Activated CD8-positive, alpha-beta T cell treated with anti-CD3 and anti-CD28 coated beads for 36 hours (primary cell): ENCODE results near the gene ZBTB16. TPM values are rescaled to one million over a fixed set of nuclear protein-coding genes. Genes with fewer than 3 reads are reported as not detected.
"Not testable (repeated sequence)": the region's sequence is repeated elsewhere in the genome, so short reads cannot be mapped to it uniquely, and the experiment has no call there.

Experiments used
- ATAC-seq: fragments of 200-7000 bp; cut with Tn5 transposase; one replicate; pipeline ENCODE4 v1.10.0; 2021; ENCODE audit warnings: mild to moderate bottlenecking, moderate library complexity
- CTCF ChIA-PET: fragments of 350-600 bp; sonication (Branson Sonifier 250); formaldehyde crosslinking; loops from one replicate; lab custom pipeline; 2021; ENCODE audit warnings: antibody characterized with exemption; lab: Charles Lee
- POLR2A ChIA-PET: fragments of 350-600 bp; sonication (Branson Sonifier 250); formaldehyde crosslinking; loops from one replicate; lab custom pipeline; 2021; ENCODE audit warnings: antibody characterized with exemption; lab: Charles Lee
- DNase-seq: peaks from one replicate; pipeline ENCODE4 v3.0.0-alpha.2; 2020
- H3K27ac Mint-ChIP-seq: one replicate; pipeline ENCODE4 v1.8.0; 2021; ENCODE audit warnings: mild to moderate bottlenecking, mixed read lengths
- H3K27me3 Mint-ChIP-seq: one replicate; pipeline ENCODE4 v1.8.0; 2021; ENCODE audit warnings: mixed read lengths
- H3K36me3 Mint-ChIP-seq: one replicate; pipeline ENCODE4 v1.8.0; 2021; ENCODE audit warnings: low read depth, mixed read lengths
- H3K4me1 Mint-ChIP-seq: one replicate; pipeline ENCODE4 v1.8.0; 2021; ENCODE audit warnings: low read depth, mixed read lengths
- H3K4me3 Mint-ChIP-seq: one replicate; pipeline ENCODE4 v1.8.0; 2021; ENCODE audit warnings: mild to moderate bottlenecking, moderate library complexity, mixed read lengths
- H3K9me3 Mint-ChIP-seq: one replicate; pipeline ENCODE4 v1.8.0; 2021; ENCODE audit warnings: mixed read lengths
- intact Hi-C: fragments of 100-400 bp; cut with micrococcal nuclease; formaldehyde crosslinking; loops from one replicate; pipeline ENCODE4 v1.10.0; 2022
- total RNA-seq, 2 experiments: library from RNA; stranded (reverse); gene quantifications; one replicate each; pipeline ENCODE4 v1.2.3, GENCODE V29; 2021
- TF ChIP-seq, protein P1 (sequence below): fragments of 200-600 bp; IDR thresholded peaks from one replicate; pipeline ENCODE4 v1.8.0; 2022; ENCODE audit warnings: antibody characterized with exemption, mild to moderate bottlenecking

Gene ZBTB16
- total RNA-seq, 2 experiments from 2014 or later: 9.5 to 10.1 TPM

DNA sequence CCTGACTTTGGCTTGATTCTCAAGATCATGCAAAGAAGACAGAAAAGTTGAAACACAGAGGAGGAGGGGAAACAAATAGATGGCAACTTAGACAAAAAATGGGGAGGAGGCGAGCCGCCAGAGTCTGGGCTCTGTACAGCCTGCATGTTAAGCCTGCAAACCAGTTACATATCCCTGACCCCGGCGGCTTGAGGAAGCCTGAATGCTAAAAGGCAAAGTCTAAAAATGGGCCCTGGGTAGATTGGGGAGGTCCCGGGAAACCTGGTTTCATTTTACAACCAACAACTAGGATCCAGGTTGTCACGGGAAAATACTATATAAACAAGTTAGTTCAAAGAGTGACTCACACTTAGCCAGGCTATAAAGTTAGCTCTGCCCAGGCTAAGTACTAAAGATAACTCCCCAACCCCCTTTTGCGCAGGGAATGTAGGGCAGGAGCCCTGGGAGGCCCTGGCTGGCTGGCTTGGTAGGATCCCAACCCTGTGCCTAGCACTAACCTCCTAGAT, 18.8 kb upstream of the ZBTB16 start:
- TF ChIP-seq, protein P1, sequence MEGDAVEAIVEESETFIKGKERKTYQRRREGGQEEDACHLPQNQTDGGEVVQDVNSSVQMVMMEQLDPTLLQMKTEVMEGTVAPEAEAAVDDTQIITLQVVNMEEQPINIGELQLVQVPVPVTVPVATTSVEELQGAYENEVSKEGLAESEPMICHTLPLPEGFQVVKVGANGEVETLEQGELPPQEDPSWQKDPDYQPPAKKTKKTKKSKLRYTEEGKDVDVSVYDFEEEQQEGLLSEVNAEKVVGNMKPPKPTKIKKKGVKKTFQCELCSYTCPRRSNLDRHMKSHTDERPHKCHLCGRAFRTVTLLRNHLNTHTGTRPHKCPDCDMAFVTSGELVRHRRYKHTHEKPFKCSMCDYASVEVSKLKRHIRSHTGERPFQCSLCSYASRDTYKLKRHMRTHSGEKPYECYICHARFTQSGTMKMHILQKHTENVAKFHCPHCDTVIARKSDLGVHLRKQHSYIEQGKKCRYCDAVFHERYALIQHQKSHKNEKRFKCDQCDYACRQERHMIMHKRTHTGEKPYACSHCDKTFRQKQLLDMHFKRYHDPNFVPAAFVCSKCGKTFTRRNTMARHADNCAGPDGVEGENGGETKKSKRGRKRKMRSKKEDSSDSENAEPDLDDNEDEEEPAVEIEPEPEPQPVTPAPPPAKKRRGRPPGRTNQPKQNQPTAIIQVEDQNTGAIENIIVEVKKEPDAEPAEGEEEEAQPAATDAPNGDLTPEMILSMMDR: no peak
- Mint-ChIP-seq H3K9me3 (no peaks in the 10 kb centered on the region), H3K4me3 (no peak overlapping the region), H3K27ac (no peak overlapping the region), H3K4me1 (peaks cover 3% of the 10 kb centered on the region), H3K27me3 (no peaks in the 10 kb centered on the region), H3K36me3 (no peaks in the 10 kb centered on the region)
- CTCF ChIA-PET: no interaction called here
- no peak for DNase-seq
- POLR2A ChIA-PET: no interaction called here
- ATAC-seq: no peak
- intact Hi-C loops: no loop called here

DNA sequence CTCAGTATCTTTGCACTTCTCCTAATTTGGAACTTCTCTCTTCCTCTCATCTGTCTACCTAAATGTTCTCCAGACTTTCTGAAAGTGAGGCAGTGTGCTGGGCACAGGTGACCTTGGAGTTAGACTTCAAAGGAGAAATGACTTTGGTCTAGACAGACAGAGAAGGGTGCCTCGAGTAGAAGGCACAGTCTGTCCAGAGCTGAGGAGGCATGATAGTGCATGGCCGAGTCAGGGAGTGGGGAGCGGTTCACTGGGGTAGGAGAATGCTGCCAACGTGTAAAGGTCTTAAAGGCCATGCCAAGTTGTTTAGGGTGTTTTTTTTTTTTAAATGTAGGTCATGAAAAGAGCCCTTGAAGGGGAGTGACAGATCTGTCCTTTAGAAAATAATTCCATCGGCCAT, 17.3 kb upstream of the ZBTB16 start:
- Mint-ChIP-seq H3K27ac (no peak overlapping the region), H3K9me3 (no peaks in the 10 kb centered on the region), H3K27me3 (no peaks in the 10 kb centered on the region), H3K4me1 (peaks cover 3% of the 10 kb centered on the region), H3K4me3 (no peak overlapping the region), H3K36me3 (no peaks in the 10 kb centered on the region)
- TF ChIP-seq, protein P1: no peak
- intact Hi-C loops: no loop called here
- ChIA-PET POLR2A (no interaction called here), CTCF (no interaction called here)
- DNase-seq (no peak), ATAC-seq (no peak)

DNA sequence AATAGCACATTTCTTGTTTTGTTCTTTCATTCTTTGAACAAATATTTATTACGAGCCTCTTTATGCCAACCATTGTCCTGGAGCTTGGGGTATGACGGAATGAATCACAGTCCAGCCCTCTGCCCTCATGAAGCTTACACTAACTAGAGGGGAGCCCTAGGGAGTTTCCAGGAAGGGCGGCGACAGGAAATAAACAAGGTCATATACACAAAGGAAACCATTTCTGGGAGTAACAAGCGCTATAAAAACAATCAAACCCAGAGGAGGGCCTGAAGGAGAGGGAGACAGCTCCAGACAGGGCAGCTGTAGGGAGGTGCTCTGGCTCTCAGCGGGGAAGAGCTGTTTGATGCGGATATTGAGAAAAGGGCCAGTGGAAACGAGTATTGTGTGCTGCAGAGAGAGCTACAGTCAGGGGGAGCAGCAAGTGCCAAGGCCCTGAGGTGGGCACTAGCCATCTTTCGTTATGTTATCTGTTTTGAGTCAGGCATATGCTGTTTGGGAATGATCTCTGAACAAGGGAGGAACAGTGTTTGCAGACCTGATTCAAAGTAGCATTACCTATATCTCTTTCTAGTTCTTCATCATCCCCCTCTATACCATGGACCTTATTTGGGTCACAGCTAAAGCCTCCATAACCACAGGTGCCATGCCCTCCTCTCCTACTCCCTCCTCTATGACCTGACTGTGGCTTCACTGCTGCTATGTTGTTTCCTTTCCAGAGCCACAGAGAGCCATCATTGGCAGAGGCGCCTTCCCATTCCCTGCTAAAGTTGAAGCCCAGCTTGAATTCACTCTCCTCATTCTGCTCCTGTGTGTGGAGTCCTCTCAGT, 15.3 kb upstream of the ZBTB16 start:
- peaks cover 3% of the 10 kb centered on the region for H3K4me1 Mint-ChIP-seq
- POLR2A ChIA-PET: interaction anchor here (0.6 kb wide), 1 partner anchor 154 kb away, joined by 5 read pairs; no protein-coding TSS in a partner anchor
- no peaks in the 10 kb centered on the region for H3K27me3 Mint-ChIP-seq
- H3K36me3 Mint-ChIP-seq: no peaks in the 10 kb centered on the region
- H3K27ac Mint-ChIP-seq: no peak overlapping the region
- TF ChIP-seq, protein P1: no peak
- no peak overlapping the region for H3K4me3 Mint-ChIP-seq
- CTCF ChIA-PET: interaction anchor here (1.0 to 3.7 kb wide), 2 partner anchors 217 to 219 kb away, joined by 3 to 19 read pairs; no protein-coding TSS in a partner anchor
- no peaks in the 10 kb centered on the region for H3K9me3 Mint-ChIP-seq
- ATAC-seq: peak; percentile 27
- intact Hi-C loops: no loop called here
- peak; percentile 24 for DNase-seq

DNA sequence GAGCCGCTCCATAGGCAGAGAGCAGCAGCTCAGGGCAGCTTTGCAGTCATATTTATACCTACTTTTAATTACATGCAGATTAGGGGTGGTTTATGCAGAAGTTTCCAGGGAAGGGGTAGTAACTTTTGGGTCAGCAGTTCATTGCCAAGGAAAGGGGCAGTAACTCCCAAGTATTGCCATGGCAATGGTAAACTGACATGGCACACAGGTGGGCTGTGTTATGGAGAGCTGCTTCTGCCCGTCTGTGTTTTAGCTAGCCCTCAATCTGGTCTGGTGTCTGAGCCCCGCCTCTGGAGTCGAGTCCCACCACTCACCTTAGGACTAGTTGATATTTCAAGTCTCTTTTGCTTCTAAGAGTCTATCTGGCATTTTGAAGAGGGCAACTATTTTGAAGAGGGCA, 12.2 kb upstream of the ZBTB16 start:
- no peak overlapping the region for H3K27ac Mint-ChIP-seq
- peaks cover 3% of the 10 kb centered on the region for H3K4me1 Mint-ChIP-seq
- POLR2A ChIA-PET: no interaction called here
- CTCF ChIA-PET: interaction anchor here (0.7 to 1.4 kb wide), 2 partner anchors 11 to 19 kb away, joined by 3 read pairs; no protein-coding TSS in a partner anchor
- ATAC-seq (no peak), DNase-seq (no peak)
- no peaks in the 10 kb centered on the region for H3K9me3 Mint-ChIP-seq
- TF ChIP-seq, protein P1: no peak
- no peaks in the 10 kb centered on the region for H3K36me3 Mint-ChIP-seq
- no peak overlapping the region for H3K4me3 Mint-ChIP-seq
- no peaks in the 10 kb centered on the region for H3K27me3 Mint-ChIP-seq
- intact Hi-C loops: no loop called here

DNA sequence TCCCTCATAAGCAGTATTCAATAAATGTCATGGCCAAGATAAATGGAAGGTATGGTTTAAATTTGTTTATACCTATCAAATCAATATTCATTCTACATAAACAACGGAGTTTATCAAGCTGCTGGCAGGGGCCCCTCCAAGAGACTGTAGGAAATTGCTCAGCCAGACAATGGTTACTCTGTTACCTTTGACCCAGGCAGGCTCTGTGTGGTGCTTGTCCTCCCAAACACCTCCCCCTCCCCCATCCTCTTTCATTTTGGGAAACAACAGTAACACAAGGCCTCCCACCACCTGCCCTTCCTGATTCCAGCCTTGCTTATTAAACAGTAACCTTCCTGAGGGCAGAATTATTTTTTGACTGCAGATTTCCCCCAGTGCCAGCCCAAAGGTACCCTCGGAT, 10.5 kb upstream of the ZBTB16 start:
- no peak for ATAC-seq
- no peaks in the 10 kb centered on the region for H3K4me1 Mint-ChIP-seq
- no peaks in the 10 kb centered on the region for H3K36me3 Mint-ChIP-seq
- no peak overlapping the region for H3K4me3 Mint-ChIP-seq
- POLR2A ChIA-PET: no interaction called here
- no peak overlapping the region for H3K27ac Mint-ChIP-seq
- H3K9me3 Mint-ChIP-seq: no peaks in the 10 kb centered on the region
- DNase-seq: no peak
- intact Hi-C loops: no loop called here
- CTCF ChIA-PET: interaction anchor here (1.0 to 1.2 kb wide), 2 partner anchors 19 to 57 kb away, joined by 3 read pairs; no protein-coding TSS in a partner anchor
- TF ChIP-seq, protein P1: no peak
- H3K27me3 Mint-ChIP-seq: no peaks in the 10 kb centered on the region

DNA sequence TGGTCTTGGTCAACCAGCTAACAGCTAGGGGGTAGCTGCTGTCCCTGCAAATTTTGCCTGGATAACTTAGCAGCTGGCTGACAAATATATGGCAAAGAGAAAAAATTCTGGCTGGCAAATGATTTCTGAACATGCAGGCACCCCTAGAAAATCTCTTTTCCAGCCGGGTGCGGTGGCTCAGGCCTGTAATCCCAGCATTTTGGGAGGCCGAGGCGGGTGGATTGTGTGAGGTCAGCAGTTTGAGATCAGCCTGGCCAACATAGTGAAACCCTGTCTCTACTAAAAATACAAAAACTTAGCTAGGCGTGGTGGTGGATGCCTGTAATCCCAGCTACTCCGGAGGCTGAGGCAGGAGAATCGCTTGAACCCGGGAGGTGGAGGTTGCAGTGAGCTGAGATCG, 9.7 kb upstream of the ZBTB16 start:
- H3K27ac Mint-ChIP-seq, H3K4me3 Mint-ChIP-seq, H3K4me1 Mint-ChIP-seq, DNase-seq, POLR2A ChIA-PET, H3K27me3 Mint-ChIP-seq, ATAC-seq, H3K36me3 Mint-ChIP-seq, H3K9me3 Mint-ChIP-seq: not testable (repeated sequence)
- CTCF ChIA-PET: interaction anchor here (1.0 kb wide), 1 partner anchor 57 kb away, joined by 3 read pairs; no protein-coding TSS in a partner anchor
- intact Hi-C loops: loop anchor here (10.0 kb wide), 1 partner anchor 55 kb away; no protein-coding TSS in a partner anchor
